HG02885 (cell line): ENCODE data around the gene GAL3ST2.
"Not testable (repeated sequence)": the region's sequence is repeated elsewhere in the genome, so short reads cannot be mapped to it uniquely, and the experiment has no call there.

Source experiments
- ATAC-seq: cut with Tn5 transposase; IDR thresholded peaks from one replicate; pipeline ENCODE4 v1.9.1; 2021; ENCODE audit warnings: mild to moderate bottlenecking; ENCODE audit not compliant: unreplicated experiment, poor library complexity

The GAL3ST2 gene

GRCh38 chr2:241803387-241804325, 27.0 kb downstream of the GAL3ST2 start:
- no peak for ATAC-seq

DNA sequence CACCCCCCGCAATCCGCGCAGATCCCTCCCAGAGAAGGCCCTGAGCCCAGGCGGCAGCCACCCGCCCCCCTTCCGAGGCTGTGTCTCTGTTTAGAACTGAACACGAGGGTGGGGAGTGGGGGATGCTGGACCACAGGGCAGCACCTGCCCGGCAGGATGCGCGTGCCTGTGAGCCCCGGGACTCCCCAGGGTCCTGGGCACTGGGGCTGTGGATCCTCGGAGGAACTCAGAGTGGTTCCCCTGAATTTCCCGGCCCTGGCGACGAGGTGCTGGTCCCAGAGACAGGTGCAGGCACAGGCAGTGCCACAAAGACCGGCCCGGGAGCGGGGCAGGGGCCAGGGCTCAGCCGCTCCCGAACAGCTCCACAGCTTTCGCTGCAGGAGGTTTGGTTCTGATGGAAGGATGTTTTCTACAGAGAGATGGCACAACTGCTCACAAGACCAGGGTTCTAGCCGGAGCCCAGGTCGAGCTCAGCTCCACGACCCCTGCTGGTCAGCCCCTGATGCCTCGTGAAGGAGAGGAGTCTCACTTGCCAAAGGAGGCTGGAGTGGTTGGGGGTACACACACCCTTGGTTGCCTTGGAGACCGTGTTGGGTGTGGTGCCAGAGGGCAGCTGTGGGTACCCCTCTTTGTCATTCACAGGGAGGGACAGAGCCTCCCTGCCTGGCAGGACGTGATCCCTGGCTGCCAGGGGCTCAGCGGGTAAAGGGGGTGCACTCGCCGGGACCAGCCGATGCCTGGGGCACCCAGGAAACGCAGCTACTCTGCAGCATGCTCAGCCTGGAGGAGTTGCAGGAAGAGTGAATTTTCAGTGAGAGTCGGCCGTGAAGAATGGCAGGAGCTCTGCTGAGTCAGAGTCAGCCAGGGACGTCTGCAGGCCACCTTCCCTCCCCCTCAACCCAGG, 28.0 kb downstream of the GAL3ST2 start:
- no peak for ATAC-seq

- not testable (repeated sequence) for ATAC-seq
Observed at GRCh38 chr2:241806217-241806616, 29.6 kb downstream of the GAL3ST2 start.

DNA sequence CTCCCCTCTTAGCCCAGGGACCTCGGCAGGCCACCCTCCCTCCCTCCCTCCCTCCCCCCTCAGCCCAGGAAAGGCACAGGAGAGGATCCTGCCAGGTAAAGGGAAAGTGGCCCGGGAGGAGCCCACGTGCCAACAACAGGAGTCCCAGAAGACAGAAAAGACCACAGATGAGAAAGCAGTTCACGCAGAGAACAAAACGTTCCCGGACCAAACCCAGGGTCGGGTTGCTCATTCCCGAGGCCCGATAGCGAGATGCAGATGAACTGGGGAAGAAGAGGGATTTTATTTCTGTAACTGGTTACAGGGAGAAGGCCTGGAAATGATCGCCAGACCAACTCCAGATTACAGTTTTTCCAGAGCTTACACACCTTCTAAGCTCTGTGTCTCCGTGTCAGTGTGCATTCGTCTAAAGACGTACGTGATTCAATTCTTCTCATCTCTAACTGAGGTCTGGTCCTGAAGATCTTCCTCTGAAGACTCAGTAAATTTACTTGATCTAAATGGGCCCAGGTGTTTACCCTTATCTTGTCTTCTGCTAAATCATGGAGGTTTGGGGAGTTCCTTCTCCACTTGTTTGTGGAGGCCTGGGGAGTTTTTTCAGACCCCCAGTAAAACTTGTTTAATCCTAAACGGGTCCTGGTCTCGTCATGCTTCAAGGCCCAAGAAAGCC, 31.6 kb downstream of the GAL3ST2 start:
- ATAC-seq, result no peak

DNA sequence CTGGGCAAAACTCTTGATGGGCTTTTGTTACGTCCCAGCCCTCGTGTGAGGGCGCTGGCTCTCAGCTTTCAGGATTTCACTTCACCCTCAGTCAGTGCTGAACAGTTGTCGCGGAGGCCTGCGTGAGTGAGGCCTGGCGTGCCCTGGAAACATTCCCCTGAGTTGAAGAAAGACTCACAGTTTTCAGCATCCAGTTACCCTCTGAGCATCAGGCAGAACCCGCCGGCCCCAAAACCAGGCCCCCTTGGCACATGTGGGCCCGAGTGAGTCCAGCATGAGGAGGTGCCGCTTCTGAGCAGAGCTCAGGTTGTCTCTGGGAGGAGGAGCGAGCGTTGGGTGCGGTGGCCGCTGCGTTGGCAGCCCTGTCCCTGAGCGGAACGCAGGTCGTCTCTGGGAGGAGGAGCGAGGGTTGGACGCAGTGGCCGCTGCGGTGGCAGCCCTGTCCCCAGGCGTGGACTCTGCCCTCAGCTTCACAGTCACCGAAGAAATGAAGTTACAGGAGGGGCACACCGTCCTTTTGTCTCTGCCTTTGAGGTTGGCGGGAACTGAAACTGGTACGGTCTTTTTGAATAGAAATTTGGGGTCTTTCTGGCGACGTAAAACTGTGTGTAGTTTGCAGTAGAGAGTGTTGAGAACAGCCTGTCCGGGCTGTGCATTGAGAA, 32.2 kb downstream of the GAL3ST2 start, which contains the start of gene NEU4:
Gene NEU4, plus strand, starts transcription at position 473 of the 662 bp plus-strand sequence. CDS start 5,292 bp downstream, outside the sequence.
- no peak for ATAC-seq

DNA sequence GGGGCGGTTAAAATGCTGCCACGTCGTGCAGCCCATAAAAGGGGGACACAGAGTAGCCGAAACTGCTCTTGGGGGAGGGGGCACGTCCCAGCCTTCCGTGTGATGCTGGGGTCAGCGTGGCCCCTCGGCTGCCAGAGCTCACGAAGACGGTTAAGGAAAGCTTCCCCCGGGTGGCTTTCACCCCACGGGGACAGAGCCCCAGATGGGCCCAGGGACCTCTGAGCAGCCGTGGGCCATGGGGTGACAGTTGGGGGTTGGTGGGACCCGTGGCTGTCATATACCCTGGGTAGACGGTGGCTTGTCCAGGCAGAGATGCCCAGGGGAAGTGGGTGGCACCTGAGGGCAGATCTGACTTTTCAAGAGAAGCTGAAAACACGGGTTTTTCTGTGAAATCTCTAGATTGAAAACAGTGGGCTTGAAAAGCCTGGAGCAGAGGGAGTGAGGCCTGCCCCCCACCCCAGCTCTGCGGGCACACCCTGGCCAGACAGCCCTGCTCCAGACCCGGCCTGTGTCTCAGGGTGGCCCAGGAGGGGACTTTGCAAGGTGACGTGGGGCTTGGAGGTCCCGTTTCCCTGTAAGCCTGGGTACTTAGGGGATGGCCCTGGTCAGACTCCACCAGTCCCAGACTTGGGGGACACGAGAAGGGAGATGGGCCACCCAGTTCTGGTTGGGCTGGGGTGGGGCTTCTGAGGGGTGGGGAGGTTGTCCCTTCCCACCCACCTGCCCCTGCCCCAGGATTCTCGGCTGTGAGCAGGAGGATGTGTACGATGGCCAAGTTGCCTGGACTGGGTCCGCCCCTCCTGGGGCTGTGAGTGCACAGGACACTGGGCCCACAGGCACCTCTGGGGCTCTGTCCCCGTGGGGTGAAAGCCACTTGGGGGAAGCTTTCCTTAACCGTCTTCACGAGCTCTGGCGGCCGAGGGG, 33.0 kb downstream of the GAL3ST2 start:
- ATAC-seq, result no peak

- ATAC-seq, result no peak
Observed at GRCh38 chr2:241810307-241811200, 33.9 kb downstream of the GAL3ST2 start.

DNA sequence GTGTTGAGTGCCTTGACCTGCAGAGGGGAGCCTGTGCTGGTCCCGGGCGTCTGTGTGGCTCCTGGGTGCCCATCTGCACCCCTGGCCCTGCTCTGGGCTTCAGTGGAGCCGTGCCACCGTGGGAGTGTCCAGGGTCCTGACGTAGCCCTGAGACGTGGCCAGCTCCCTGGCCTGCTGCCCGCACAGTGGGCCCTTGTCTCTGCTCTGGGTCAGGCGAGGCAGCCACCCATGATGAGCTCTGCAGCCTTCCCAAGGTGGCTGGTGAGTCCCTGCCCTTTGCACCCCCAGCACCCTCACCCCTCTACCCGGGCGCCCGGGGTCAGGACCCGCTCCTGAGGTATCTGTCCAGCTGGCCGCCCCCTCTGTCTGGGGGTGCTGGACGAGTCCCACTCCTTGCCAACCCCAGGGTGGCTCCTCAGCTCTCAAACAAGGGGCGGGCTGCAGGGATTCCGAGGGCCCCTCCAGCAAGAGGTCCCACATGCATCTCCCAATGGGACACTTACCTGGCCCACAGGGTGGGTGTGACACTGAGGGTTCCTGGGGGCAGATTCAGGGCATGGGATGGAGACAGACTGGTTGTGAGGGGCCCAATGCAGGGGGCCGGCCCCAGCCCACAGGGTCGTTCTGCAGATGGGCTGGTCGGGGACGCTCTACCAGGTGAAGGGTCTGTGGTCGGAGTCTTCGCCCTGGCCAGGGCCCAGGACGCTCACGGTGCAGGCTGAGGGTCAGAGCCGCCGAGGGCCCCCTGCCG, 34.8 kb downstream of the GAL3ST2 start:
- no peak for ATAC-seq

- no peak for ATAC-seq
Observed at GRCh38 chr2:241811952-241812729, 35.5 kb downstream of the GAL3ST2 start.

DNA sequence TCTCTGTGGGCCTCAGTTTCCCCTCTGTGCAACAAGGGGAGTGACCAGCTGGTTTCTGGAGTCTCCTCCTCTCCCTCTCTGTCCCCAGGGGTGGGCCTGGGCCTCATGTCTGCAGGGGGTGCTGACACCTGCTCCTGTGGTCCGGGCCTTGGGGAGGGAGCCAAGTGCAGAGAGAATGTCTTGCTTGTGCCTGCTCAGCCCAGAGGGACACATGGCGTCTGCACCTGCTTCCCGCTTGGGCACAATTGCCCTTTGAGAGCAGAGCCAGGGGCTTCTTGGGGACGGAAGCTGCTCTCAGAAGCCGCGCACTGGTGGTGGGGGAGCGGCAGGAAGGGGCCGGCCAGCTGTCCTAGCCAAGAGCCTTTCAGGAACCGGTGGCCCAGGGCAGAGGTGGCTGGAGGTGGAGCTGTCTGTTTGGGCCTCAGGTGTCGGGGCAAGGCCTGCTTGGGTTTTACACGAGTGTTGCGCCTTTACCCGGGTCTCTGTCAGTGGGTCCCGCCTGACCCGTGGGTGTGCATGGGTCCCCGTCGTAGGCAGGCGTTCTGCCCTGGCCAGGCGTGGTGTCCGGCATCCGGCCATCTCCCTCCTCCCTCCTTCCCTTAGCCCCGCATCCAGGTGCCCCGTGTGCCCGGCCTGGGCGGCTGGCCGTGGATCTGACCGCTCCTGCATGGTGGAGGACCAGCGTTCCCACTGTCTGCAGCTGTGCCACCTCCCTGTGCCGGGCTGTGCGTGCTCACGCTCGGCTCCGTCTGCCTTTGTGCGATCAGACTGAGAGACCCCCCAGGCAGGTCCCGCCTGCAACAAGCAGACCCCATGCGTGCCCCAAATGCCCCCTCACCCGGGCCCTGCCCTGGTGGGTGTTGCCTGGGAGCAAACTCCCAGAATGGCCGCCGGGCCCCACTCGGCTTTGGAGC, 36.4 kb downstream of the GAL3ST2 start:
- no peak for ATAC-seq

GRCh38 chr2:241813644-241814392, 37.2 kb downstream of the GAL3ST2 start:
- ATAC-seq, result no peak

- ATAC-seq, result no peak
Observed at GRCh38 chr2:241814393-241814642, 37.7 kb downstream of the GAL3ST2 start.

GRCh38 chr2:241814643-241815476, 38.2 kb downstream of the GAL3ST2 start:
- no peak for ATAC-seq
